Heart left ventricle (tissue), 13 donors: Measurements from ENCODE around the gene NCAPG2.

ENCODE experiments used
- CTCF ChIP-seq, 12 donors: fragments of 200-600 bp; sonication (generic) in 4 of 12; IDR thresholded peaks; one replicate each; pipeline versions ENCODE4 v1.5.0 to v1.8.0; 2018 to 2022; ENCODE audit warnings: antibody characterized with exemption in 12 of 12, mild to moderate bottlenecking in 5 of 12
- POLR2A ChIP-seq, 2 donors: fragments of 450-650 bp; IDR thresholded peaks; one replicate each; pipeline ENCODE4 v1.6.1; 2017; ENCODE audit warnings: antibody characterized with exemption in 2 of 2, mild to moderate bottlenecking in 2 of 2, moderate library complexity in 2 of 2
- donor health status: ischemic (EF 13 %, LVEDD 7.1; RV severe dilation, severe dysfunction).
- donor health status: DM: no; HTN: yes; CAD: no.
- donor health status: DM: no; HTN: no; CAD: no.
- donor health status: ischemic (EF 25% LVEDD 6.9; RV normal size, moderate dysfunction).
- donor health status: ischemic (EF 25% LVEDD 5.7; RV mildly dilated, moderate dysfunction).
- donor health status: ischemic (EF 35%, LVEDD 5.7; RV mildly dilated, moderate dysfunction).
- donor health status: nonischemic (EF 11% LVEDD 7.7; RV severe dilation, severe dysfunction).
- donor health status: DM: yes; HTN: yes; CAD: no.
- donor health status: PGD.
- donor health status: ischemic (EF 29% LVEDD 5.4; RV normal size, mild dysfunction).
- donor health status: nonischemic (EF 23%, LVEDD 6.1; RV moderate dilation, normal function).

GRCh38 chr7:158732494-158733219 lies 28.1 kb upstream of the NCAPG2 start:
- TF ChIP-seq CTCF (IDR thresholded peaks at IDR 0.05): no peak
- TF ChIP-seq POLR2A (IDR thresholded peaks at IDR 0.05): no peak
